Stimulated activated naive CD8-positive, alpha-beta T cell treated with anti-CD3 and anti-CD28 coated beads, Interleukin-15, Interleukin-2, amounts not matched to agents 100 ng/mL and 50 ng/mL, for 24 hours (primary cell): ENCODE results near the gene TMEM223.
"Not testable (repeated sequence)": the region's sequence is repeated elsewhere in the genome, so short reads cannot be mapped to it uniquely, and the experiment has no call there.

Experiments
- H3K27ac Mint-ChIP-seq: one replicate; pipeline ENCODE4 v1.8.0; 2021; ENCODE audit warnings: mild to moderate bottlenecking, mixed read lengths
- H3K27me3 Mint-ChIP-seq: one replicate; pipeline ENCODE4 v1.8.0; 2021; ENCODE audit warnings: mixed read lengths
- H3K36me3 Mint-ChIP-seq: one replicate; pipeline ENCODE4 v1.8.0; 2021; ENCODE audit warnings: low read depth, mixed read lengths
- H3K4me1 Mint-ChIP-seq: one replicate; pipeline ENCODE4 v1.8.0; 2021; ENCODE audit warnings: low read depth, mixed read lengths
- H3K4me3 Mint-ChIP-seq: one replicate; pipeline ENCODE4 v1.8.0; 2021; ENCODE audit warnings: mild to moderate bottlenecking, mixed read lengths
- H3K9me3 Mint-ChIP-seq: one replicate; pipeline ENCODE4 v1.8.0; 2021; ENCODE audit warnings: mixed read lengths

TMEM223 gene

GRCh38 chr11:62791501-62792201 is at the start of gene TMEM223:
Gene TMEM223, minus strand, starts transcription at chr11:62792006. Its CDS starts 12 bp downstream, at chr11:62791994.
- H3K27ac Mint-ChIP-seq = peak within 1 kb of the TSS; percentile 83
- peaks cover 78% of the 10 kb centered on the region for H3K36me3 Mint-ChIP-seq
- peaks cover 46% of the 10 kb centered on the region for H3K4me1 Mint-ChIP-seq
- H3K4me3 Mint-ChIP-seq = peak within 1 kb of the TSS; percentile 94
- no peaks in the 10 kb centered on the region for H3K9me3 Mint-ChIP-seq
- H3K27me3 Mint-ChIP-seq = no peaks in the 10 kb centered on the region

DNA sequence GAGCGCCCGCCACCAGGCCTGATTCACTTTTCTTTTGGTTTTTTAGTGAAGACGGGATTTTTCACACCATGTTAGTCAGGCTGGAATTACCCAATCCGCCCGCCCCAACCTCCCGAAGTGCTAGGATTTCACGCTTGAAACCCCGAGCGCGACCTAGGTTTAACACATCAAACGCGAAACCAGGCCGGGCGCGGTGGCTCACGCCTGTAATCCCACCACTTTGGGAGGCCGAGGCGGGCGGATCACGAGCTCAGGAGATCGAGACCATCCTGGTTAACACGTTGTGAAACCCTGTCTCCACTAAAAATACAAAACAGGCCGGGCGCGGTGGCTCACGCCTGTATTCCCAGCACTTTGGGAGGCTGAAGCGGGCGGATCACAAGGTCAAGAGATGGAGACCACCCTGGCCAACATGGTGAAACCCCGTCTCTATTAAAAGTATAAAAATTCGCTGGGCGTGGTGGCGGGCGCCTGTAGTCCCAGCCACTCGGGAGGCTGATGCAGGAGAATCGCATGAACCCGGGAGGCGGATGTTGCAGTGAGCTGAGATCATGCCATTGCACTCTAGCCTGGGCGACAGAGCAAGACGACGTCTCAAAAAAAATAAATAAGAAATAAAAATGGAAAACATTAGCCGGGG is 49.0 kb upstream of the TMEM223 start:
- Mint-ChIP-seq H3K4me1 (peaks cover 42% of the 10 kb centered on the region), H3K36me3 (peaks cover 27% of the 10 kb centered on the region)
- not testable (repeated sequence) for H3K27ac Mint-ChIP-seq, H3K4me3 Mint-ChIP-seq, H3K27me3 Mint-ChIP-seq, H3K9me3 Mint-ChIP-seq

- Mint-ChIP-seq H3K4me3 (no peak within 1 kb of the TSS), H3K27ac (no peak within 1 kb of the TSS)
Measured at GRCh38 chr11:62839050-62839945, 47.5 kb upstream of the TMEM223 start, which contains the start of gene WDR74. Gene WDR74, minus strand, starts transcription at chr11:62839590. Its CDS starts 20 bp downstream, at chr11:62839570.

GRCh38 chr11:62835336-62835735 is 43.5 kb upstream of the TMEM223 start:
- Mint-ChIP-seq H3K4me1 (peaks cover 60% of the 10 kb centered on the region), H3K27ac (no peak overlapping the region), H3K9me3 (no peaks in the 10 kb centered on the region), H3K4me3 (no peak overlapping the region), H3K27me3 (no peaks in the 10 kb centered on the region), H3K36me3 (peaks cover 56% of the 10 kb centered on the region)

More at GRCh38 chr11:62839050-62839945, 47.5 kb upstream of the TMEM223 start, which contains the start of gene WDR74:
- Mint-ChIP-seq H3K9me3 (no peaks in the 10 kb centered on the region), H3K27me3 (no peaks in the 10 kb centered on the region), H3K36me3 (peaks cover 39% of the 10 kb centered on the region), H3K4me1 (peaks cover 48% of the 10 kb centered on the region)

DNA sequence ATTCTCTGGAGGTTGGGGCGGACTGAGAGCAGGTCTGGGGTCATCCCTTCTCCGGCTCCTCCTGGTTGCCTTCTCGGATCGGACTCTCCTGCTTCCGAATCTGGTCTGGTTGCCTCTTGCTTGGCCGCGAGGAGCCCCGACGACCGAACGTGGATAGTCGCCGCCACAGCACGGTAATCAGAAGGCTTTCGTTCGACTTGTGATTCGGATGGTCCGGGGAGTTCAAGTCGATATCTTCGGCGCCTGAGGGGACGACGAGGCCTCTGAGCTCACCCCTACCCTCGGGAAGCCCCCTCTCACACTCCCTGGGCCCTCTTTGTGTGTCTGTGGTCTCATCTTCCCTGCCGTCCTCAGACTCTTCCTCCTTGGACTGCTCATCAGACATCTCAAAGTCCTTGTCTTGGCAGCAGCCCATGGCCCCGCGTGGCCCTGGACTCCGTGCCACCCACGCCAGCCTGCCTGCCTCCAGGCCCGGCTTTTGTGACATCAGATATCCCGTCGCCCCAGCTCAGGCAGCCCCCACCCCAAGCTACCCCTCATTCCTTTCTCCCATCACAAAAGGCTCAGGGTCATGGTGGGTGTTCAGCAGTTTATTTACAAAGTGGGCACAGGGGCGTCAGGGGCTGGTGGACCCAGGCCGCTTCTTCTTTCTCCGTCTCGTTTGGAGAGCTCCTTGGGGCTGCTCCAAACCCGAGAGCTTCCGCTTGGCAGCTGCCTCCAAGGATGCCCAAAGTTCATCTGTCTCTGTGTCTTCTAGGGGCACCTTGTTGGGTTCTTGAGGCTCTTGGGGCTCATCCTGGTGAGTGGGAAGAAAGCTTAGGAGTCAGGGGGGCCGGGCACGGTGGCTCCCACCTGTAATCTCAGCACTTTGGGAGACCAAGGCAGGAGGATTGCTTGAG is 40.8 kb upstream of the TMEM223 start, which contains the start of gene TEX54:
TSS of gene TEX54 (minus strand) at position 506 of the 899 bp plus-strand sequence.
- Mint-ChIP-seq H3K36me3 (peaks cover 49% of the 10 kb centered on the region), H3K9me3 (no peaks in the 10 kb centered on the region), H3K4me1 (peaks cover 51% of the 10 kb centered on the region), H3K4me3 (peak within 1 kb of the TSS; percentile 93), H3K27me3 (no peaks in the 10 kb centered on the region), H3K27ac (peak within 1 kb of the TSS; percentile 96)

DNA sequence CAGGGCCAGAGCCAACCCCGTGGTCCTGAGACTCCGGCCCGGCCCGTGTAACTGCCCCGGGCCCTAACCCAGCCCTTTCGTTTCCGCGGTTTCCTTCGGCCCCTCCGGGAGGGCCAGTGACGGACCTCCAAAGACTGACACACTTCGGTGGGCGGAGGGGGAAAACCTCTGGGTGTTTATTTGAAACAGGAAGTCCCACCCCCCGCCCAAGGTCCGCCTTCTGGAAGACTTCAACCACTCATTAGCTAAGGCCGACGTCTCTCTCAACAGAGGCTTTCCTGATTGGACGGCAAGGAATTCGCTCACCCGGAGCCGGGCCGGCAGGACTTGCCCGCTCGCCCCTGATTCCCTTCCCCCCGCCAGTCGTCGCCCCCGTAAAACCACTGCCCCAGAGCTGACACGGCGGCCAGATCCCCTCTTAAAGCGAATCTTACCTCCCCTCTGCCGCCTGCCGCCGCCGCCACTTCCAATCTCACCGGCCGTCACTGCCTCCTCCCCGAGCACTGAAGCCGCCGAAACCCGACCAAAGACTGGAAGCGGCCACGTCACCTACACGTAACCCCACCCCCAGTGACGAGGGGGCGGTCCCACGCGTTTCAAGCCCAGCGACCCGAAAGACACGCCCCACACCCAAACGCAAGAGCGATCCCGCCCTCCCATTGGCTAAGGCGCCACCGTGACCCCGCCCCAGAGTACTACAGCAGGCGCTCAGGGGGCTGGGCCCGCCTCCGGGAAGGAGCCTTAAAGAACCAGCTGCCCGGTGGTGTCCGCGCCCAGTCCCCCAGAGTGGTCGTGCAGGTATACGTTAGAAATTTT is 39.9 kb upstream of the TMEM223 start, which contains the start of gene STX5:
TSS of gene STX5 (minus strand) at position 532 of the 816 bp plus-strand sequence. CDS start 808 bp downstream, outside the sequence.
- H3K36me3 Mint-ChIP-seq = peaks cover 53% of the 10 kb centered on the region

GRCh38 chr11:62830904-62831519 is 39.2 kb upstream of the TMEM223 start:
- Mint-ChIP-seq H3K9me3 (no peaks in the 10 kb centered on the region), H3K27me3 (no peaks in the 10 kb centered on the region), H3K4me3 (peak overlapping the region; percentile 93), H3K4me1 (peaks cover 37% of the 10 kb centered on the region), H3K36me3 (peaks cover 46% of the 10 kb centered on the region), H3K27ac (peak overlapping the region; percentile 96)

More for the DNA sequence above, 39.9 kb upstream of the TMEM223 start, which contains the start of gene STX5:
- Mint-ChIP-seq H3K27ac (peak within 1 kb of the TSS; percentile 96), H3K4me1 (peaks cover 44% of the 10 kb centered on the region), H3K27me3 (no peaks in the 10 kb centered on the region), H3K9me3 (no peaks in the 10 kb centered on the region), H3K4me3 (peak within 1 kb of the TSS; percentile 93)

DNA sequence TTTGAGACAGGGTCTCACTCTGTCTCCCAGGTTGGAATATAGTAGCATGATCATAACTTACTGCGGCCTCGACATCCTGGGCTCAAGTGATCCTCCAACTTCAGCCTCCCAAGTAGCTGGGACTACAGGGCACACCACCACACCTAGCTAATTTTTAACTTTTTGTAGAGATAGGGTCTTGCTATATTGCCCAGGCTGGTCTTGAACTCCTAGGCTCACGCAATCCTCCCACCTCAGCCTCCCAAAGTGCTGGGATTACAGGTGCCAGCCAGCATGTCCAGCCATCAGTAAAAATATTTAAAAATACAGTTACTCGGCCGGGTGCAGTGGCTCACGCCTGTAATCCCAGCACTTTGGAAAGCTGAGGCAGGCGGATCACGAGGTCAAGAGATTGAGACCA is 36.3 kb upstream of the TMEM223 start:
- not testable (repeated sequence) for H3K9me3 Mint-ChIP-seq, H3K27me3 Mint-ChIP-seq, H3K4me3 Mint-ChIP-seq, H3K27ac Mint-ChIP-seq
- peaks cover 21% of the 10 kb centered on the region for H3K4me1 Mint-ChIP-seq
- H3K36me3 Mint-ChIP-seq = peaks cover 42% of the 10 kb centered on the region

DNA sequence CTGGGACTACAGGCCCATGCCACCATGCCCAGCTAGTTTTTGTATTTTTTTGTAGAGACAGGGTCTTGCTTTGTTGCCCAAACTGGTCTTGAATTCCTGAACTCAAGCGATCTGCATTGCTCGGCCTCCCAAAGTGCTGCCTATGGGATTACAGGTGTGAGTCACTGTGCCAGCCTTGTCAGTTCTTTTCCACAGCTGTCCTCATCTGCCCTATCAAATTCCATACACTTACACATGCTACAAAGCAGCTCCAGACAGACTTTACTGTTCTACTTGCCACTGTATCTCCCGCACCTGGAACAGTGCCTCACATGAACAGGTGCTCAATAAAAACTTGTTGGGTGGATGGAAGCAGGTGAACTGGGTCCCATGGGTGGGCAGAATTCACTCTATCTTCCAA is 31.9 kb upstream of the TMEM223 start:
- no peaks in the 10 kb centered on the region for H3K27me3 Mint-ChIP-seq

GRCh38 chr11:62817129-62817528 is 25.3 kb upstream of the TMEM223 start:
- H3K36me3 Mint-ChIP-seq = peaks cover 24% of the 10 kb centered on the region
- H3K27ac Mint-ChIP-seq = no peak overlapping the region
- no peaks in the 10 kb centered on the region for H3K27me3 Mint-ChIP-seq
- no peaks in the 10 kb centered on the region for H3K4me1 Mint-ChIP-seq
- H3K4me3 Mint-ChIP-seq = no peak overlapping the region
- H3K9me3 Mint-ChIP-seq = no peaks in the 10 kb centered on the region

More for the DNA sequence above, 31.9 kb upstream of the TMEM223 start:
- H3K4me1 Mint-ChIP-seq = no peaks in the 10 kb centered on the region
- H3K36me3 Mint-ChIP-seq = peaks cover 54% of the 10 kb centered on the region
- H3K9me3 Mint-ChIP-seq = no peaks in the 10 kb centered on the region
- H3K27ac Mint-ChIP-seq = peak overlapping the region; percentile 31
- no peak overlapping the region for H3K4me3 Mint-ChIP-seq

- peaks cover 24% of the 10 kb centered on the region for H3K36me3 Mint-ChIP-seq
- H3K4me3 Mint-ChIP-seq = no peak overlapping the region
- H3K9me3 Mint-ChIP-seq = no peaks in the 10 kb centered on the region
- H3K27ac Mint-ChIP-seq = no peak overlapping the region
- H3K4me1 Mint-ChIP-seq = no peaks in the 10 kb centered on the region
- H3K27me3 Mint-ChIP-seq = no peaks in the 10 kb centered on the region
Measured at GRCh38 chr11:62816557-62816956, 24.8 kb upstream of the TMEM223 start.

- no peak overlapping the region for H3K27ac Mint-ChIP-seq
- peaks cover 2% of the 10 kb centered on the region for H3K4me1 Mint-ChIP-seq
- H3K27me3 Mint-ChIP-seq = no peaks in the 10 kb centered on the region
- no peak overlapping the region for H3K4me3 Mint-ChIP-seq
- H3K36me3 Mint-ChIP-seq = peaks cover 4% of the 10 kb centered on the region
- no peaks in the 10 kb centered on the region for H3K9me3 Mint-ChIP-seq
Measured at GRCh38 chr11:62811659-62812058, 19.9 kb upstream of the TMEM223 start.

DNA sequence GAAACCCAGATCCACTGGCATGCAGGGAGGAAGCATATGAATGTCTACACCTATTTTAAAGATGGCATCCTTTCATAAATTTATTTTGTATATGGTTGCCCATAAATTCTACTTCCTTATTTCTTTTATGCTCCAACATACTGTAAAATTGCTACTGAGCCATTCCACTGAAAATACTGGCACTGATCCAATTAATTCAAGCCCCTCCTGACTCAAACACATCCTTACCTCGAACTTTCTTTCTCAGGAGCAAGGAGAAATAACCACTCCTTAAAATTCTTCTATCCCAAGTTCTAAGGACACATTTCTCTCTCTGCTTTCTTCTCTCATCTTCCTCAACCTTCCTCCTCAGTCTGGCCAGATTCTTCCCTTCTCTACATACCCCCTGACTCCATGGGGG is 18.9 kb upstream of the TMEM223 start:
- Mint-ChIP-seq H3K4me3 (no peak overlapping the region), H3K27ac (peak overlapping the region; percentile 27), H3K36me3 (peaks cover 4% of the 10 kb centered on the region), H3K9me3 (no peaks in the 10 kb centered on the region), H3K27me3 (no peaks in the 10 kb centered on the region), H3K4me1 (peaks cover 10% of the 10 kb centered on the region)
